IMR-90 (cell line): ENCODE data around the gene MALRD1. TPM values are rescaled to one million over a fixed set of nuclear protein-coding genes. Genes with fewer than 3 reads are reported as not detected.

ENCODE experiments used
- ATAC-seq: fragments of 200-7000 bp; cut with Tn5 transposase; 2 replicates; pipeline ENCODE4 v1.9.1; 2020; ENCODE audit warnings: low read depth, mild to moderate bottlenecking, moderate library complexity
- BruUV-seq: library from RNA; stranded (reverse); fragments of 400-500 nt; replicated peaks from 2 replicates; lab custom pipeline; 2021; lab: Mats Ljungman, UMichigan
- CTCF ChIA-PET: fragments of 300-600 bp; formaldehyde crosslinking; extraction: SDS; loops from one replicate; lab custom pipeline; 2021; ENCODE audit warnings: antibody characterized with exemption; lab: Yijun Ruan, JAX
- POLR2A ChIA-PET: fragments of 300-600 bp; sonication (Branson Sonifier 250); formaldehyde crosslinking; loops from one replicate; lab custom pipeline; 2022; ENCODE audit warnings: antibody characterized with exemption; ENCODE audit not compliant: unreplicated experiment; lab: Charles Lee
- DNase-seq: peaks from one replicate; pipeline ENCODE4 v3.0.0; 2013
- H2AFZ ChIP-seq: replicated peaks from 2 replicates; pipeline ENCODE3; 2013; ENCODE audit warnings: low read length, mild to moderate bottlenecking; ENCODE audit not compliant: poor library complexity
- H2AK5ac ChIP-seq: 2 replicates; pipeline ENCODE4 v1.6.1; 2013; ENCODE audit warnings: low read depth, low read length, inconsistent platforms
- H2AK9ac ChIP-seq: replicated peaks from 2 replicates; pipeline ENCODE3; 2013; ENCODE audit warnings: mild to moderate bottlenecking, low read depth, low read length, moderate library complexity; ENCODE audit not compliant: poor library complexity
- H2BK120ac ChIP-seq: 2 replicates; pipeline ENCODE4 v1.6.1; 2013; ENCODE audit warnings: low read depth, low read length, inconsistent platforms
- H2BK15ac ChIP-seq: 3 replicates; pipeline ENCODE4 v1.6.1; 2013; ENCODE audit warnings: low read depth, low read length, inconsistent platforms
- H2BK20ac ChIP-seq: 2 replicates; pipeline ENCODE4 v1.6.1; 2013; ENCODE audit warnings: low read depth, mild to moderate bottlenecking, inconsistent platforms, low read length, moderate library complexity
- H2BK5ac ChIP-seq: 2 replicates; pipeline ENCODE4 v1.6.1; 2013; ENCODE audit warnings: mild to moderate bottlenecking, low read depth, low read length, inconsistent platforms; ENCODE audit not compliant: poor library complexity, severe bottlenecking
- H3K14ac ChIP-seq: replicated peaks from 2 replicates; pipeline ENCODE4 v1.6.1; 2013; ENCODE audit warnings: low read depth, low read length, inconsistent platforms
- H3K18ac ChIP-seq: 2 replicates; pipeline ENCODE4 v1.6.1; 2013; ENCODE audit warnings: low read depth, low read length, control low read depth
- H3K23ac ChIP-seq: 2 replicates; pipeline ENCODE4 v1.6.1; 2013; ENCODE audit warnings: low read depth, low read length, inconsistent platforms
- H3K27ac ChIP-seq: 2 replicates; pipeline ENCODE4 v1.5.1; 2013; ENCODE audit warnings: mild to moderate bottlenecking, control low read depth, low read length; ENCODE audit not compliant: insufficient read depth
- H3K27me3 ChIP-seq: 2 replicates; pipeline ENCODE4 v1.6.1; 2013; ENCODE audit warnings: low read length; ENCODE audit not compliant: control insufficient read depth, insufficient read depth
- H3K36me3 ChIP-seq: 2 replicates; pipeline ENCODE4 v1.6.1; 2013; ENCODE audit warnings: low read length, mixed read lengths; ENCODE audit not compliant: control insufficient read depth, insufficient read depth
- H3K4ac ChIP-seq: 2 replicates; pipeline ENCODE4 v1.6.1; 2013; ENCODE audit warnings: low read depth, low read length, inconsistent platforms
- H3K4me1 ChIP-seq: 2 replicates; pipeline ENCODE4 v1.6.1; 2013; ENCODE audit warnings: low read length, mixed read lengths; ENCODE audit not compliant: control insufficient read depth, insufficient read depth
- H3K4me2 ChIP-seq: 2 replicates; pipeline ENCODE4 v1.6.1; 2013; ENCODE audit warnings: low read depth, mild to moderate bottlenecking, control low read depth, low read length, moderate library complexity
- H3K4me3 ChIP-seq: 2 replicates; pipeline ENCODE4 v1.5.1; 2013; ENCODE audit warnings: low read depth, mild to moderate bottlenecking, control low read depth, low read length, moderate library complexity; ENCODE audit not compliant: insufficient read depth
- H3K56ac ChIP-seq: 2 replicates; pipeline ENCODE4 v1.6.1; 2013; ENCODE audit warnings: low read length, inconsistent platforms; ENCODE audit not compliant: insufficient read depth; ENCODE audit errors: extremely low read depth
- H3K79me1 ChIP-seq, 2 experiments: 2 replicates each; pipeline ENCODE4 v1.6.1; 2013; ENCODE audit warnings: low read length in 2 of 2, inconsistent platforms in 1 of 2, low read depth in 1 of 2
- H3K9ac ChIP-seq: 2 replicates; pipeline ENCODE4 v1.6.1; 2013; ENCODE audit warnings: low read depth, low read length, control low read depth
- H3K9me1 ChIP-seq: 2 replicates; pipeline ENCODE4 v1.6.1; 2013; ENCODE audit warnings: low read length, inconsistent platforms; ENCODE audit not compliant: insufficient read depth
- H3K9me3 ChIP-seq: 2 replicates; pipeline ENCODE4 v1.6.1; 2013; ENCODE audit warnings: low read length; ENCODE audit not compliant: control insufficient read depth, insufficient read depth
- H4K20me1 ChIP-seq: 2 replicates; pipeline ENCODE4 v1.6.1; 2013; ENCODE audit warnings: low read length, inconsistent platforms; ENCODE audit not compliant: insufficient read depth
- H4K5ac ChIP-seq: 2 replicates; pipeline ENCODE4 v1.6.1; 2013; ENCODE audit warnings: mild to moderate bottlenecking, low read depth, low read length, control low read depth
- H4K8ac ChIP-seq, 2 experiments: 2 replicates each; pipeline ENCODE4 v1.6.1; 2013; ENCODE audit warnings: low read depth in 2 of 2, low read length in 2 of 2, control low read depth in 1 of 2, inconsistent platforms in 1 of 2
- H4K91ac ChIP-seq: 2 replicates; pipeline ENCODE4 v1.6.1; 2013; ENCODE audit warnings: low read depth, low read length, inconsistent platforms; ENCODE audit not compliant: insufficient read depth
- BHLHE40 ChIP-seq: fragments of 150-350 bp; IDR thresholded peaks from 2 replicates; pipeline ENCODE4 v1.6.1; 2016; ENCODE audit warnings: mild to moderate bottlenecking, low read depth, low read length
- CEBPB ChIP-seq: IDR thresholded peaks from 2 replicates; pipeline ENCODE4 v1.6.1; 2012; ENCODE audit warnings: low read depth, low read length, improper control_type of control experiment
- CHD1 ChIP-seq: IDR thresholded peaks from 2 replicates; pipeline ENCODE4 v1.6.1; 2012; ENCODE audit warnings: low read depth, low read length, improper control_type of control experiment
- FOS ChIP-seq: fragments of 150-350 bp; IDR thresholded peaks from 2 replicates; pipeline ENCODE4 v1.6.1; 2016; ENCODE audit warnings: low read depth, low read length
- MAFK ChIP-seq: IDR thresholded peaks from 2 replicates; pipeline ENCODE4 v1.6.1; 2012; ENCODE audit warnings: low read depth, low read length, improper control_type of control experiment
- MXI1 ChIP-seq: IDR thresholded peaks from 2 replicates; pipeline ENCODE4 v1.6.1; 2012; ENCODE audit warnings: low read depth, mild to moderate bottlenecking, low read length, moderate library complexity, borderline replicate concordance
- NFE2L2 ChIP-seq: fragments of 150-350 bp; IDR thresholded peaks from 2 replicates; pipeline ENCODE4 v1.6.1; 2016; ENCODE audit warnings: low read depth, mild to moderate bottlenecking, low read length
- POLR2A ChIP-seq: IDR thresholded peaks from 2 replicates; pipeline ENCODE4 v1.6.1; 2012; ENCODE audit warnings: mild to moderate bottlenecking, low read depth, low read length
- RAD21 ChIP-seq: IDR thresholded peaks from 2 replicates; pipeline ENCODE4 v1.6.1; 2012; ENCODE audit warnings: low read length, improper control_type of control experiment
- RCOR1 ChIP-seq: IDR thresholded peaks from 2 replicates; pipeline ENCODE4 v1.6.1; 2012; ENCODE audit warnings: mild to moderate bottlenecking, low read length, improper control_type of control experiment; ENCODE audit not compliant: insufficient replicate concordance
- RFX5 ChIP-seq: IDR thresholded peaks from 2 replicates; pipeline ENCODE4 v1.8.0; 2012; ENCODE audit warnings: low read depth, mild to moderate bottlenecking, low read length, moderate library complexity
- SMC3 ChIP-seq: fragments of 150-350 bp; IDR thresholded peaks from 2 replicates; pipeline ENCODE4 v1.6.1; 2016; ENCODE audit warnings: low read depth, mild to moderate bottlenecking, antibody characterized with exemption, low read length, moderate library complexity
- WGBS, 2 experiments: methylation state at CpG; one replicate each; pipeline versions ENCODE4 v1.1.5 to v1.1.7; 2013; ENCODE audit warnings: missing lambda C conversion rate in 2 of 2; ENCODE audit not compliant: insufficient read length in 1 of 2; ENCODE audit errors: extremely low coverage in 2 of 2; 5-methylcytosine and 5-hydroxymethylcytosine counted together
- dilution Hi-C: fragments of 300-500 bp; cut with HindIII; formaldehyde crosslinking; loops from one replicate; pipeline ENCODE4 v1.14.3; 2018; ENCODE audit warnings: low sequenced_read_pairs; ENCODE audit not compliant: unreplicated experiment
- in situ Hi-C: fragments of 300-500 bp; cut with MboI; formaldehyde crosslinking; loops from 3 replicates; pipeline ENCODE4 v1.14.3; 2019; ENCODE audit warnings: low sequenced_read_pairs, inconsistent platforms, mixed read lengths
- intact Hi-C: fragments of 100-400 bp; cut with micrococcal nuclease; formaldehyde crosslinking; loops from 2 replicates; pipeline ENCODE4 v1.10.0; 2022
- polyA plus RNA-seq, 3 experiments: library from polyadenylated mRNA; depleted of rRNA; stranded (reverse); fragments of >200 nt; gene quantifications; 2 replicates each; pipeline ENCODE4 v1.2.3, GENCODE V29; 2012; ENCODE audit warnings: low replicate concordance in 1 of 3
- total RNA-seq: library from RNA; depleted of rRNA; stranded (reverse); fragments of >200 nt; gene quantifications from 2 replicates; pipeline ENCODE4 v1.2.3, GENCODE V29; 2012
- TF ChIP-seq, protein P1 (sequence below): fragments of 150-350 bp; IDR thresholded peaks from 2 replicates; pipeline ENCODE4 v1.6.1; 2017; ENCODE audit warnings: mild to moderate bottlenecking, antibody characterized with exemption, low read length, low read depth
- TF ChIP-seq, protein P2 (sequence below): conservative IDR thresholded peaks from 2 replicates; pipeline ENCODE4 v1.5.1; 2012; ENCODE audit warnings: mild to moderate bottlenecking, low read depth, low read length, improper control_type of control experiment

MALRD1 gene
- total and polyA plus RNA-seq, 2 of the 4 experiments (the other 2 are of a cell fraction) = 0.34 to 1.1 TPM

DNA sequence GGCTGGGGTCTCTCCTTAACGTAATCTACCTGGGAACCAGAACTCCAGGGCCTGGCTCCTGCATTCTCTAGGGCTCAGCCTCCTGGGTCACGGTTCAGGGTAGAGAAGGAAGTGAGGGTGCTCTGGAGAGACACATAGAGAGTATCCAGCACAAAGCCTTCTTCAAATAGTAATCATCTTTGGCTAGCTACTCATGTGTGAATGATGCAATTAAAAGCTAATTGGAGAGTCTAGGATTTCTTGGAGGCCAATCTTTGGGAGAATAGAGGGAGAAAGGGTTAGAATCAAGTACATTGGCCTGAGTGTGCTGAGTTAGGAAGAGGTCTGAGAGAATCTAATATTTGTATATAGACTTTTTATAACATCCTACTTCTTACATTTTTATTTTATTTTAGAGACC, 24.0 kb upstream of the MALRD1 start:
- no TSS peak for BruUV-seq
- Histone ChIP-seq H3K36me3 (no peaks in the 10 kb centered on the region), H2BK120ac (no peak overlapping the region), H2AFZ (no peak overlapping the region), H2BK20ac (no peak overlapping the region), H3K4me2 (no peak overlapping the region), H3K9ac (no peak overlapping the region), H2AK5ac (no peak overlapping the region), H3K4me1 (no peaks in the 10 kb centered on the region), H3K14ac (no peak overlapping the region), H3K56ac (no peak overlapping the region), H3K23ac (no peak overlapping the region), H2BK5ac (no peak overlapping the region), H3K4ac (no peak overlapping the region), H3K18ac (no peak overlapping the region), H3K9me3 (no peaks in the 10 kb centered on the region), H4K5ac (no peak overlapping the region), H3K27me3 (no peaks in the 10 kb centered on the region), H2AK9ac (no peak overlapping the region), H3K27ac (no peak overlapping the region), H4K91ac (no peak overlapping the region), H3K9me1 (no peaks in the 10 kb centered on the region), H3K79me1 (no peaks in the 10 kb centered on the region), H3K4me3 (no peak overlapping the region), H2BK15ac (no peak overlapping the region), H4K8ac (no peak overlapping the region), H4K20me1 (no peaks in the 10 kb centered on the region)
- ChIA-PET CTCF (interaction anchor here (0.6 to 0.8 kb wide), 2 partner anchors 8 to 341 kb away, joined by 3 read pairs; no protein-coding TSS in a partner anchor), POLR2A (no interaction called here)
- no CpG with 5 or more reads among the region's 2 CpGs for WGBS, 2 experiments
- no peak for DNase-seq
- in situ Hi-C loops (no loop called here), dilution Hi-C loops (no loop called here), intact Hi-C loops (no loop called here)
- TF ChIP-seq FOS (no peak), MAFK (no peak), RFX5 (no peak), BHLHE40 (no peak), CEBPB (no peak), POLR2A (no peak), RAD21 (no peak), SMC3 (no peak), CHD1 (no peak), NFE2L2 (no peak), MXI1 (no peak), RCOR1 (no peak)
- TF ChIP-seq, protein P1, sequence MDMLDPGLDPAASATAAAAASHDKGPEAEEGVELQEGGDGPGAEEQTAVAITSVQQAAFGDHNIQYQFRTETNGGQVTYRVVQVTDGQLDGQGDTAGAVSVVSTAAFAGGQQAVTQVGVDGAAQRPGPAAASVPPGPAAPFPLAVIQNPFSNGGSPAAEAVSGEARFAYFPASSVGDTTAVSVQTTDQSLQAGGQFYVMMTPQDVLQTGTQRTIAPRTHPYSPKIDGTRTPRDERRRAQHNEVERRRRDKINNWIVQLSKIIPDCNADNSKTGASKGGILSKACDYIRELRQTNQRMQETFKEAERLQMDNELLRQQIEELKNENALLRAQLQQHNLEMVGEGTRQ = no peak
- TF ChIP-seq, protein P2, sequence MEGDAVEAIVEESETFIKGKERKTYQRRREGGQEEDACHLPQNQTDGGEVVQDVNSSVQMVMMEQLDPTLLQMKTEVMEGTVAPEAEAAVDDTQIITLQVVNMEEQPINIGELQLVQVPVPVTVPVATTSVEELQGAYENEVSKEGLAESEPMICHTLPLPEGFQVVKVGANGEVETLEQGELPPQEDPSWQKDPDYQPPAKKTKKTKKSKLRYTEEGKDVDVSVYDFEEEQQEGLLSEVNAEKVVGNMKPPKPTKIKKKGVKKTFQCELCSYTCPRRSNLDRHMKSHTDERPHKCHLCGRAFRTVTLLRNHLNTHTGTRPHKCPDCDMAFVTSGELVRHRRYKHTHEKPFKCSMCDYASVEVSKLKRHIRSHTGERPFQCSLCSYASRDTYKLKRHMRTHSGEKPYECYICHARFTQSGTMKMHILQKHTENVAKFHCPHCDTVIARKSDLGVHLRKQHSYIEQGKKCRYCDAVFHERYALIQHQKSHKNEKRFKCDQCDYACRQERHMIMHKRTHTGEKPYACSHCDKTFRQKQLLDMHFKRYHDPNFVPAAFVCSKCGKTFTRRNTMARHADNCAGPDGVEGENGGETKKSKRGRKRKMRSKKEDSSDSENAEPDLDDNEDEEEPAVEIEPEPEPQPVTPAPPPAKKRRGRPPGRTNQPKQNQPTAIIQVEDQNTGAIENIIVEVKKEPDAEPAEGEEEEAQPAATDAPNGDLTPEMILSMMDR = no peak
- no peak for ATAC-seq
